SK-N-SH treated with all-trans-retinoic acid at 6 μM for 48 hours (cell line): ENCODE measurements around the gene WASF3.

Experiments used
- ATAC-seq: fragments of 200-7000 bp; cut with Tn5 transposase; 3 replicates; pipeline ENCODE4 v1.9.1; 2020; ENCODE audit warnings: mild to moderate bottlenecking, moderate library complexity
- ARNTL ChIP-seq: fragments of 450-650 bp; formaldehyde crosslinking; IDR thresholded peaks from 2 replicates; pipeline ENCODE4 v1.5.0; 2020; ENCODE audit warnings: low read depth, mild to moderate bottlenecking, moderate library complexity, borderline replicate concordance
- CREB5 ChIP-seq: fragments of 250-450 bp; sonication (Bioruptor Pico); IDR thresholded peaks from 2 replicates; pipeline ENCODE4 v1.5.1; 2020; ENCODE audit warnings: low read depth, mild to moderate bottlenecking, moderate library complexity
- CSRNP3 ChIP-seq: fragments of 250-450 bp; sonication (Bioruptor Pico); IDR thresholded peaks from 2 replicates; pipeline ENCODE4 v1.5.1; 2021; ENCODE audit warnings: mild to moderate bottlenecking, moderate library complexity
- ESRRG ChIP-seq: fragments of 250-450 bp; sonication (Bioruptor Pico); IDR thresholded peaks from 2 replicates; pipeline ENCODE4 v1.6.1; 2021; ENCODE audit warnings: mild to moderate bottlenecking
- ISL1 ChIP-seq: fragments of 250-450 bp; sonication (Bioruptor Pico); IDR thresholded peaks from 2 replicates; pipeline ENCODE4 v2.1.2; 2022; ENCODE audit warnings: mild to moderate bottlenecking, moderate library complexity
- OSR1 ChIP-seq: fragments of 250-450 bp; sonication (Bioruptor Pico); IDR thresholded peaks from 2 replicates; pipeline ENCODE4 v1.8.0; 2022; ENCODE audit warnings: moderate library complexity, mild to moderate bottlenecking, inconsistent platforms
- PATZ1 ChIP-seq: fragments of 250-450 bp; sonication (Bioruptor Pico); IDR thresholded peaks from 2 replicates; pipeline ENCODE4 v1.8.0; 2020; ENCODE audit warnings: mild to moderate bottlenecking, moderate library complexity, borderline replicate concordance
- POU6F1 ChIP-seq: fragments of 250-450 bp; sonication (Bioruptor Pico); IDR thresholded peaks from 2 replicates; pipeline ENCODE4 v1.8.0; 2021; ENCODE audit warnings: low read depth, mild to moderate bottlenecking, moderate library complexity, borderline replicate concordance
- PPARA ChIP-seq: fragments of 250-450 bp; sonication (Bioruptor Pico); IDR thresholded peaks from 2 replicates; pipeline ENCODE4 v1.5.0; 2020; ENCODE audit warnings: mild to moderate bottlenecking, borderline replicate concordance
- RARB ChIP-seq: fragments of 250-450 bp; sonication (Bioruptor Pico); IDR thresholded peaks from 2 replicates; pipeline ENCODE4 v1.8.0; 2021; ENCODE audit warnings: mild to moderate bottlenecking, moderate library complexity
- SNAI2 ChIP-seq: fragments of 250-450 bp; sonication (Bioruptor Pico); IDR thresholded peaks from 2 replicates; pipeline ENCODE4 v1.5.0; 2020; ENCODE audit warnings: mild to moderate bottlenecking, moderate library complexity
- TOX ChIP-seq: fragments of 250-450 bp; sonication (Bioruptor Pico); IDR thresholded peaks from 2 replicates; pipeline ENCODE4 v1.8.0; 2021; ENCODE audit warnings: mild to moderate bottlenecking, moderate library complexity, borderline replicate concordance
- TSHZ2 ChIP-seq: fragments of 250-450 bp; sonication (Bioruptor Pico); IDR thresholded peaks from 2 replicates; pipeline ENCODE4 v1.5.0; 2020; ENCODE audit warnings: mild to moderate bottlenecking, moderate library complexity
- ZC3H10 ChIP-seq: fragments of 250-450 bp; sonication (Bioruptor Pico); IDR thresholded peaks from 2 replicates; pipeline ENCODE4 v1.5.1; 2021; ENCODE audit warnings: mild to moderate bottlenecking, moderate library complexity
- ZFP3 ChIP-seq: fragments of 250-450 bp; sonication (Bioruptor Pico); IDR thresholded peaks from 2 replicates; pipeline ENCODE4 v1.5.0; 2020; ENCODE audit warnings: mild to moderate bottlenecking, moderate library complexity
- ZFP30 ChIP-seq: fragments of 450-650 bp; formaldehyde crosslinking; IDR thresholded peaks from 2 replicates; pipeline ENCODE4 v1.5.0; 2022; ENCODE audit warnings: mild to moderate bottlenecking, moderate library complexity
- ZNF565 ChIP-seq: fragments of 450-650 bp; formaldehyde crosslinking; conservative IDR thresholded peaks from 2 replicates; pipeline ENCODE4 v1.5.0; 2020; ENCODE audit warnings: low read depth, mild to moderate bottlenecking, moderate library complexity
- ZNF70 ChIP-seq: fragments of 450-650 bp; formaldehyde crosslinking; IDR thresholded peaks from 2 replicates; pipeline ENCODE4 v1.5.0; 2020; ENCODE audit warnings: mild to moderate bottlenecking, moderate library complexity
- ZNF8 ChIP-seq: fragments of 450-650 bp; formaldehyde crosslinking; IDR thresholded peaks from 2 replicates; pipeline ENCODE4 v1.5.0; 2020; ENCODE audit warnings: mild to moderate bottlenecking, moderate library complexity

Gene WASF3

GRCh38 chr13:26693749-26694463, 136.4 kb downstream of the WASF3 start:
- ATAC-seq: no peak
- no peak for TF ChIP-seq PATZ1 (CRISPR knock-in tag)
- TF ChIP-seq POU6F1 (CRISPR knock-in tag): no peak
- TF ChIP-seq ZC3H10: no peak
- TF ChIP-seq TOX (CRISPR knock-in tag): no peak
- TF ChIP-seq ZNF8 (CRISPR knock-in tag): no peak
- no peak for TF ChIP-seq ZFP30 (CRISPR knock-in tag)
- no peak for TF ChIP-seq PPARA (CRISPR knock-in tag)
- no peak for TF ChIP-seq ESRRG (CRISPR knock-in tag)
- no peak for TF ChIP-seq ARNTL (CRISPR knock-in tag)
- no peak for TF ChIP-seq ZNF70
- TF ChIP-seq, all 23 proteins: peak for 0

- TF ChIP-seq SNAI2 (CRISPR knock-in tag) (no peak), ZFP3 (no peak), POU6F1 (CRISPR knock-in tag) (no peak), ZNF565 (no peak), PATZ1 (CRISPR knock-in tag) (no peak), CSRNP3 (CRISPR knock-in tag) (no peak), ARNTL (CRISPR knock-in tag) (no peak), ZNF70 (no peak), OSR1 (CRISPR knock-in tag) (no peak), TSHZ2 (no peak), CREB5 (CRISPR knock-in tag) (no peak), RARB (no peak), ISL1 (CRISPR knock-in tag) (no peak)
- no peak for ATAC-seq
Measured at GRCh38 chr13:26694609-26695359, 137.3 kb downstream of the WASF3 start.
